GM12891 (cell line): ENCODE data around the gene RBMS3.

Experiments
- PAX5 ChIP-seq: IDR thresholded peaks from 2 replicates; pipeline ENCODE4 v1.6.1; 2011; ENCODE audit warnings: low read length, moderate library complexity, mild to moderate bottlenecking; ENCODE audit not compliant: insufficient read depth, severe bottlenecking
- POLR2A ChIP-seq: IDR thresholded peaks from 2 replicates; pipeline ENCODE4 v1.6.1; 2011; ENCODE audit warnings: low read depth, low read length, control low read depth
- POLR2AphosphoS5 ChIP-seq: IDR thresholded peaks from 2 replicates; pipeline ENCODE4 v1.6.1; 2011; ENCODE audit warnings: low read depth, low read length, control low read depth
- SPI1 ChIP-seq: IDR thresholded peaks from 2 replicates; pipeline ENCODE4 v1.6.1; 2011; ENCODE audit warnings: low read depth, low read length, control low read depth
- TAF1 ChIP-seq: IDR thresholded peaks from 2 replicates; pipeline ENCODE4 v1.6.1; 2011; ENCODE audit warnings: low read depth, low read length, control low read depth

DNA sequence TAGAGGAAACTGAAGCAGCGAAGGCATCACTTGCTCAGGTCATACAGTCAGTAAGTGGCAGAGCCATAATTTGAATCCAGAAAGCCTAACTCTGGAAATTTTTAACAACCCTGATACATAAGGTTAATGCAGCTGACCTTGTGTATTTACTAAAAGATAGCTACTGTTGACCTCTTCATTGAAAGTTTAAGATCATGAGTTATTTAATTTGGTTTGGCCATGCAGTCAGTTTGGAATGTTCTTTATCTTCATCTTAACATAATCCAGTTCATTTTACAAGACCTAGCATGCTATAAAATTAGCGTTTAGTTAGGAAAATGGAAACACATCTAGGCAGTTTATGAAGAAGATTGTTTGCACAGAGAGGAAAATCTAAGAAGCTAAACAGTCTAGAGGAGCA lies 240.9 kb downstream of the RBMS3 start:
- TF ChIP-seq POLR2AphosphoS5, result no peak
- no peak for TF ChIP-seq POLR2A
- TF ChIP-seq TAF1, result no peak
- TF ChIP-seq SPI1, result no peak
- TF ChIP-seq PAX5, result no peak
